Pulmonary artery endothelial cell (primary cell): Measurements from ENCODE around the gene EHF. TPM values are rescaled to one million over a fixed set of nuclear protein-coding genes. Genes with fewer than 3 reads are reported as not detected.

Experiments
- DNase-seq: peaks from one replicate; pipeline ENCODE4 v3.0.0-alpha.2; 2011; ENCODE audit warnings: low read depth, low spot score
- total RNA-seq: library from RNA; depleted of rRNA; stranded (reverse); fragments of >200 nt; gene quantifications from 2 replicates; pipeline ENCODE4 v1.2.3, GENCODE V29; 2014

Gene EHF
- total RNA-seq, 1 donor from 2014 or later, result not detected

GRCh38 chr11:34643311-34643710 lies 22.4 kb downstream of the EHF start:
- DNase-seq, result no peak

- DNase-seq, result no peak
These were observed 23.0 kb downstream of the EHF start for GRCh38 chr11:34643846-34644245.

DNA sequence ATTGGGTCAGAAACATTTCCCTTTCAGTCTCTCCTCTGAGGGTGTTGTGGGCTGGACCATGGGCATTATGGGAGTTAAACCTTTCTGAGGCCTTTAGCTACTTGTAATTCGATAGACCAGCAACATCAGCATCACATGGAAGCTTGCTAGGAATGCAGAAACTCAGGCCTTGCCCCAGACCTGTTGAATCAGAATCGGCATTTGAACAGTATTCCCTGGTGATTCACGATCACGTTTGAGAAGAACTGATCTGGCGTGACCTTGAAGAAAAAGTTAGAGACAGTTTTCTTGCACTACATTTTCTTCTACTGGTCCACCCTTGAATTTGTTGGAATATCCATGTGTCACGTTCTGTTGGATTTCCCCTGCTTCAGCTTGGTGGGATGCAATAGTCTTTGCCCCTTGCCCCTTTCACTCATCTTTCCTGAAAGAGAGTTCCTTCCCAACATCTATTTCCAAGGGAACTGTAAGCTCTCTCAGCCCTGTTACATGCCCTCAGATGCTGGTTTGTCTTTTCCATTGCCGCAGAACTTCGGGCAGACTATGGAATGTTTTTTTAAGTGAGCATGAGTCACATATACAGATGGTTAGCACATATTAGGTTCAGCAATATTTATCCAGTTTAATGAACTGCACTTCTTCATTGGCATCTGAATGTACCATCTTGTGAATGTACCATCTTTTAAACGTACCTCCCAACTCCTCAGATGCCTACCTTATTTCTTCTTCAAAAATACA lies 23.9 kb downstream of the EHF start:
- DNase-seq, result no peak

- no peak for DNase-seq
These were observed 25.5 kb downstream of the EHF start for GRCh38 chr11:34646431-34646830.

- no peak for DNase-seq
These were observed 26.2 kb downstream of the EHF start for GRCh38 chr11:34647131-34647530.

DNA sequence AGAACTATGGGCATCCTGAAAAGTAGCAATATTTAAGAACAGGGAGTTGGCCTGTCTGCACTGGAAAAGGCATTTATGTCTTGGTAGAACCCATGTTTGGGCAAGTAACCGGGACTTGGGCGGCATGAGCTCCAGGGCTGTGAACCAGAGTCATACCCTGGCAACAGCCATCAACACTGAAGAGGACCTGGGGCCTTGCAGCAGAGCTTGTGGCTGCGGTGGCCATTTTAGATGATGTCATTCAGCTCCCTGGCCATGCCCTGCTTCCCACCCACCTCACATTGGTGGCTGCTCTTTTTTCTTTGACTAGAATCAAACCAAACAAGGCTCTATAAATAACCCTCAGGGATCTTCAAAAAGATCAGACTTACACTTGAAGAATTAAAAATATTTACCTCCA lies 26.6 kb downstream of the EHF start:
- DNase-seq, result no peak

DNA sequence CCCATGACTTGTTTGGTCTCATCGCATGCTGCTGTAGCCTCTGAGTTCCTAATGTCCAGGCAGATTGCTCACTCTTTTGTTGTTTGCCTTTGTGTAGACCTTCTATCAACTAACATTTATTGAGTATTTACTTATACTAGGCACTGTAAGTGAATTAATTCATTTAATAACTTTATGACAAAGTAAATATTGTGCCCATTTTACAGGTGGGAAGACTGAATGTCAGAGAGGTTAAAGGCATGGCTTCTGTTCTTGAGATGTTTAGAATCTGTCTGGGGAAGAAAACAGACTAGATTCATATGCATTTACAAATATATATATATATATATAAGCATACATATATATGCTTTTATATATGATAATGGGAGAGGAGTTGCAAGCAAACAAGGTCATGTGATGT lies 27.1 kb downstream of the EHF start:
- DNase-seq, result no peak

DNA sequence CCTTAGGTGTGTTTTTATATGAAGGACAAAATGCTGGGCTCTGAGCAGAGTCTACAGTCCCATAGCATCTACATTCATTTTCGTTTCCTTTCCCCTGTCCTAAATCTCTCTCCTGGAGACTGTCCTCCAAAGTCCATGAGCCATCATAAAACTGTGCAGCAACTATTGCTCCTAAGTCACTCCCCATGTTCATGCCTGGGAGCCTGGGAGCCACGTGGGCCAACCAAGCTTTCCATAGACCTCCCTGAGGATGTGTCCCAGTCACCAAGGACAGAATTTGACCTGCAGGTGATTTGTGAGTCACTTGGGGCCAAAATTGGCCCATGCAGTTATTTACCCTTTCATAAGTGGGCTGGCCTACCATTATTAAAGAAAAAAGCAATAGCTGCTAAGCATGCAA lies 28.7 kb downstream of the EHF start:
- no peak for DNase-seq

DNA sequence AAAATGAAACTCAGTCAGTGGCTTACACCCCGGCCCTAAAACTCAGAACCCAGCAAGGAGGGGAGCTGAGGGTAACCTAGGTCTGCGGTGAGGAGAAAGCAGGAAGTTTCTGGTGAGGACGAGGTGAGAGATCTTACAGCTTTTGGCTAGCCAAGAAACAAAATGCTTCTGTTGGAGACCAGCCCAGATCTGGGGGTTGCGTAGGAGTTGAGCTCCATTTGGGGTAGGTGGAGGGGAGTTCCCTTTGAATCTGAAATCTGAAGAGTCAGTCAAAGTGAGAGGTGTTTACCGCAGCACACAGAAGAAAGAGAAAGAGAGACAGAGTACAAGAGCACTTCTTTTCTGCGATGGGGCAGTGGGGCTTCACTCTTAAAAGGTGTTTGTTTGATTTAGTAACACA lies 29.6 kb downstream of the EHF start:
- DNase-seq, result no peak

GRCh38 chr11:34651551-34651950 lies 30.7 kb downstream of the EHF start:
- no peak for DNase-seq

GRCh38 chr11:34652191-34652973 lies 31.5 kb downstream of the EHF start:
- DNase-seq, result no peak

GRCh38 chr11:34653031-34653430 lies 32.1 kb downstream of the EHF start:
- no peak for DNase-seq

GRCh38 chr11:34653851-34654482 lies 33.1 kb downstream of the EHF start:
- DNase-seq, result no peak

GRCh38 chr11:34654483-34655334 lies 33.8 kb downstream of the EHF start:
- DNase-seq, result no peak

DNA sequence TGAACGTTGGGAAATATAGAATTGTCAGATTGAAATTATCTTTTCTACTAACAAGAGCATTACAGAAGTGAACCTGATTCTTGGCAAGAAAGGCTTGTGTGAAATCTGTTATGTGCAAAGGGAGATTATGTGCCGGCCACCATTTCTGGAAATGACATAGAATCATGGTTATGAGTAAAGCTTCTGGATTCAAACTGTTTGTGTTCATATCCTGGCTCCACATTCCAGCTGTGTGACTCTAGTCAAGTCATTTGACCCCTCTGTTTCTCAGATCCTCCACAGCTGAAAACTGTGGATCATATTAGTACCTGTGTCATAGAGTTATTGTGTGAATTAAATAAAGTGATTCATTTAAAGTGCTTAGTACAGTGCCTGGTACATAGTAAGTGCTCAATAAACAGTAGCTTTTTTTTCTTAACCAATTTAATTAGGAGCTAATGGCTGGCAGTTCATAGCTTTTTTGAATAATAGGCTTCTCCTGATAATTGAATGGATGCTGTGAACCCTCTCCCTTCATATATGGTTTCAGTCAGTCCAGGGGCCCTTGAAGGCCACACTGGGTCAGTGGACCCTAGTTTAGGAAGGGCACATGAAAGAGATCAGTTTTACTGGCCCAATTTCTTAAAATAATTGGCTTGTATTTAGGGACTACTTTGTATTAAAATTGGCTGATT lies 34.6 kb downstream of the EHF start:
- DNase-seq, result no peak

GRCh38 chr11:34656062-34656720 lies 35.3 kb downstream of the EHF start:
- no peak for DNase-seq

GRCh38 chr11:34658071-34659015 lies 37.5 kb downstream of the EHF start:
- no peak for DNase-seq

DNA sequence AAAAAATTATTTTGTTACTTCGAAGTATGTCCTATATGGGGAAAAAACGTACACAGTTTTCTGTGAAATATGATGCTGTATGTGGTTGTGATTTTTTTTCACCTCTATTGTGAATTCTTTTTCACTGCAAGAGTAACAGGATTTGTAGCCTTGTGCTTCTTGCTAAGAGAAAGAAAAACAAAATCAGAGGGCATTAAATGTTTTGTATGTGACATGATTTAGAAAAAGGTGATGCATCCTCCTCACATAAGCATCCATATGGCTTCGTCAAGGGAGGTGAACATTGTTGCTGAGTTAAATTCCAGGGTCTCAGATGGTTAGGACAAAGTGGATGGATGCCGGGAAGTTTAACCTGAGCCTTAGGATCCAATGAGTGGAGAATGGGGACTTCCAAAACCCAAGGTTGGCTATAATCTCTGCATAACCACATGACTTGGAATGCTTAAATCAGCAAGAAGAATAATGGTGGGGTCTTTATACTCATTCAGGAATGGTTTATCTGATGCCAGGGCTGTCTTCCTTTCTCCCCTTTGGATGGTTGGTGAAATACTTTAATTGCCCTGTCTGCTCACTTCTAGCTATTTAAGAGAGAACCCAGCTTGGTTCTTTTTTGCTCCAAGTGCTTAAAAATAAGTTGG lies 38.3 kb downstream of the EHF start:
- DNase-seq, result no peak
